OCI-LY7 (cell line): ENCODE data around the gene SNX10. TPM values are rescaled to one million over a fixed set of nuclear protein-coding genes. Genes with fewer than 3 reads are reported as not detected.

Source experiments
- BruUV-seq: library from RNA; stranded (reverse); fragments of 400-500 nt; replicated peaks from 2 replicates; lab custom pipeline; 2021; lab: Mats Ljungman, UMichigan
- CTCF ChIA-PET: fragments of 300-600 bp; sonication (Branson Sonifier 250); formaldehyde crosslinking; loops from one replicate; lab custom pipeline; 2022; ENCODE audit warnings: antibody characterized with exemption; ENCODE audit not compliant: unreplicated experiment; lab: Charles Lee
- POLR2A ChIA-PET: fragments of 300-600 bp; sonication (Branson Sonifier 250); formaldehyde crosslinking; loops from one replicate; lab custom pipeline; 2022; ENCODE audit warnings: antibody characterized with exemption; lab: Charles Lee
- DNase-seq: peaks from one replicate; pipeline ENCODE4 v3.0.0-alpha.2; 2015; ENCODE audit warnings: low spot score
- H2AFZ ChIP-seq: fragments of 200-600 bp; sonication (generic), shearing (Covaris generic); 2 replicates; pipeline ENCODE4 v1.6.1; 2014; ENCODE audit warnings: mild to moderate bottlenecking, antibody characterized with exemption, low read length, moderate library complexity
- H3K27ac ChIP-seq: fragments of 200-600 bp; sonication (generic); 2 replicates; pipeline ENCODE4 v1.5.1; 2014; ENCODE audit warnings: mixed run types, low read depth, mild to moderate bottlenecking, moderate library complexity, low read length, inconsistent platforms; ENCODE audit not compliant: poor library complexity, severe bottlenecking
- H3K36me3 ChIP-seq: fragments of 200-600 bp; sonication (generic); 2 replicates; pipeline ENCODE4 v1.6.1; 2014; ENCODE audit warnings: mild to moderate bottlenecking, antibody characterized with exemption, low read length, moderate library complexity, mixed read lengths; ENCODE audit not compliant: insufficient read depth
- H3K4me1 ChIP-seq: fragments of 200-600 bp; sonication (generic); 2 replicates; pipeline ENCODE4 v1.5.1; 2014; ENCODE audit warnings: mild to moderate bottlenecking, low read length; ENCODE audit not compliant: insufficient read depth, poor library complexity, severe bottlenecking
- H3K4me2 ChIP-seq: fragments of 200-600 bp; sonication (generic); 2 replicates; pipeline ENCODE4 v1.6.1; 2014; ENCODE audit warnings: mild to moderate bottlenecking, low read length
- H3K4me3 ChIP-seq: fragments of 200-600 bp; sonication (generic); 2 replicates; pipeline ENCODE4 v1.5.1; 2014; ENCODE audit warnings: mild to moderate bottlenecking, low read depth, low read length; ENCODE audit not compliant: poor library complexity, severe bottlenecking
- H3K79me2 ChIP-seq: fragments of 200-600 bp; sonication (generic); 2 replicates; pipeline ENCODE4 v1.6.1; 2016; ENCODE audit warnings: low read depth, mild to moderate bottlenecking, low read length, moderate library complexity, mixed read lengths; ENCODE audit not compliant: insufficient read depth
- H3K9me2 ChIP-seq: fragments of 200-600 bp; sonication (generic); 2 replicates; pipeline ENCODE4 v1.6.1; 2016; ENCODE audit warnings: mild to moderate bottlenecking, low read length, mixed read lengths; ENCODE audit not compliant: insufficient read depth
- H3K9me3 ChIP-seq: fragments of 200-600 bp; sonication (generic); 2 replicates; pipeline ENCODE4 v1.6.1; 2014; ENCODE audit warnings: mild to moderate bottlenecking, mixed run types, low read length, mixed read lengths
- H4K20me1 ChIP-seq: fragments of 200-600 bp; sonication (generic); 2 replicates; pipeline ENCODE4 v1.6.1; 2014; ENCODE audit warnings: mild to moderate bottlenecking, antibody characterized with exemption, low read length, moderate library complexity, mixed read lengths; ENCODE audit not compliant: insufficient read depth
- EZH2phosphoT487 ChIP-seq: fragments of 200-600 bp; sonication (generic); IDR thresholded peaks from 2 replicates; pipeline ENCODE4 v1.6.1; 2018; ENCODE audit warnings: low read depth, borderline replicate concordance, mild to moderate bottlenecking, mixed run types, antibody characterized with exemption, low read length, moderate library complexity, mixed read lengths
- intact Hi-C: fragments of 100-400 bp; cut with micrococcal nuclease; formaldehyde crosslinking; loops from one replicate; pipeline ENCODE4 v1.10.0; 2022; ENCODE audit not compliant: unreplicated experiment
- total RNA-seq, 2 experiments: library from RNA; depleted of rRNA in 1 of 2; stranded (reverse); fragments of >200 nt in 1 of 2; shearing (Covaris generic) in 1 of 2; gene quantifications; 2 replicates each; pipeline ENCODE4 v1.2.3, GENCODE V29; 2014 to 2022
- TF ChIP-seq, protein P1 (sequence below): fragments of 200-600 bp; sonication (generic); conservative IDR thresholded peaks from 2 replicates; pipeline ENCODE4 v1.5.1; 2014; ENCODE audit warnings: mild to moderate bottlenecking, antibody characterized with exemption, low read length, moderate library complexity, mixed read lengths

The SNX10 gene
- total RNA-seq, 2 experiments from 2014 or later, result 14.3 to 32.9 TPM

DNA sequence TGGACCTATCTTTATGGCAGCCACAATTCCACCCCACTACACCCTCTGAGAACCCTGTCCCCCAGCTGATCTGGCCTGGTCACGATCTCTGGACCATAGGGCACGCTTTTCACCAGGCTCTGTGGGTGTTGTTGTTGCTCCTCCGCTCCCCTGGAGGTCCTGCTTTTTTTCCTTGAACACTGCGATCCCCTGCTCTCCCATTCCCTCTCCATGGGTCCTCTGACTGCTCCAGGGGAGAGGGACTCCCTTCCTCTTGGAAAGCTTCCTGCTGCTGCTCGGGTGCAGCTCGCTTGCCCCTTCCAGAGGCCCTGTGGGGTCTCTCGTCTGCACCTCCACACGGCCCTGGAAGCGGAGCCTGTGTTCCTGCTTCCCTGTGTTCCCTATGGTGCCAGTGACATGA, 53.5 kb downstream of the SNX10 start:
- H3K9me2 ChIP-seq, result no peaks in the 10 kb centered on the region
- no TSS peak for BruUV-seq
- intact Hi-C loops, result no loop called here
- POLR2A ChIA-PET, result no interaction called here
- H3K9me3 ChIP-seq, result no peaks in the 10 kb centered on the region
- no peak overlapping the region for H3K27ac ChIP-seq
- H3K4me2 ChIP-seq, result no peak overlapping the region
- no peak for DNase-seq
- peaks cover 69% of the 10 kb centered on the region for H3K36me3 ChIP-seq
- H3K4me3 ChIP-seq, result no peak overlapping the region
- TF ChIP-seq, protein P1, sequence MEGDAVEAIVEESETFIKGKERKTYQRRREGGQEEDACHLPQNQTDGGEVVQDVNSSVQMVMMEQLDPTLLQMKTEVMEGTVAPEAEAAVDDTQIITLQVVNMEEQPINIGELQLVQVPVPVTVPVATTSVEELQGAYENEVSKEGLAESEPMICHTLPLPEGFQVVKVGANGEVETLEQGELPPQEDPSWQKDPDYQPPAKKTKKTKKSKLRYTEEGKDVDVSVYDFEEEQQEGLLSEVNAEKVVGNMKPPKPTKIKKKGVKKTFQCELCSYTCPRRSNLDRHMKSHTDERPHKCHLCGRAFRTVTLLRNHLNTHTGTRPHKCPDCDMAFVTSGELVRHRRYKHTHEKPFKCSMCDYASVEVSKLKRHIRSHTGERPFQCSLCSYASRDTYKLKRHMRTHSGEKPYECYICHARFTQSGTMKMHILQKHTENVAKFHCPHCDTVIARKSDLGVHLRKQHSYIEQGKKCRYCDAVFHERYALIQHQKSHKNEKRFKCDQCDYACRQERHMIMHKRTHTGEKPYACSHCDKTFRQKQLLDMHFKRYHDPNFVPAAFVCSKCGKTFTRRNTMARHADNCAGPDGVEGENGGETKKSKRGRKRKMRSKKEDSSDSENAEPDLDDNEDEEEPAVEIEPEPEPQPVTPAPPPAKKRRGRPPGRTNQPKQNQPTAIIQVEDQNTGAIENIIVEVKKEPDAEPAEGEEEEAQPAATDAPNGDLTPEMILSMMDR, result no peak
- no peak for TF ChIP-seq EZH2phosphoT487
- peaks cover 2% of the 10 kb centered on the region for H3K4me1 ChIP-seq
- peaks cover 6% of the 10 kb centered on the region; the same call in 1 of the 2 replicates for H3K79me2 ChIP-seq
- H2AFZ ChIP-seq, result no peak overlapping the region
- CTCF ChIA-PET, result no interaction called here
- no peaks in the 10 kb centered on the region for H4K20me1 ChIP-seq

DNA sequence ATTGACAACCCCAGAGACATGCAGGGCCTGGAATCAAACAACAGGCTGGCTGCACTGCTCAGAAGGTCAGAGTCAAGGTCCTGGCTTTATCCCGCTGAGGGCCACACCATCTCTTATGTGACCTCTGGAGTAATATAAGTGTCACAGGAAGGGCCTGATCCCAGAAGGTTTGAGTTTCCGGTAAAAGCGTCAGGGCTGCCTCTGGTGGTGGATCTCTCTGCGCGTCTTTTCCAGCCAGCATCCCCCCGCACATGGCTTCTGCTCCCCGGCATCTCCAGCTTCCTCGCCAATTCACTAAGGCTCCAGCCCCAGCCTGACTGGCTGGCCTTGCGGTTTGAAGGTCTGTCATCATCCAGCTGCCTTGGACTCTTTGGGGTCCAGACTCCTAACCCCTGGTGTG, 54.2 kb downstream of the SNX10 start:
- intact Hi-C loops, result no loop called here
- Histone ChIP-seq H3K4me1 (peaks cover 2% of the 10 kb centered on the region), H3K27ac (no peak overlapping the region), H2AFZ (no peak overlapping the region), H3K36me3 (peaks cover 65% of the 10 kb centered on the region), H4K20me1 (no peaks in the 10 kb centered on the region), H3K9me2 (no peaks in the 10 kb centered on the region), H3K9me3 (no peaks in the 10 kb centered on the region), H3K79me2 (no peaks in the 10 kb centered on the region; the same call in 1 of the 2 replicates), H3K4me2 (no peak overlapping the region), H3K4me3 (no peak overlapping the region)
- ChIA-PET POLR2A (no interaction called here), CTCF (no interaction called here)
- no peak for TF ChIP-seq EZH2phosphoT487
- TF ChIP-seq, protein P1, result no peak
- DNase-seq, result no peak
- BruUV-seq, result no TSS peak

DNA sequence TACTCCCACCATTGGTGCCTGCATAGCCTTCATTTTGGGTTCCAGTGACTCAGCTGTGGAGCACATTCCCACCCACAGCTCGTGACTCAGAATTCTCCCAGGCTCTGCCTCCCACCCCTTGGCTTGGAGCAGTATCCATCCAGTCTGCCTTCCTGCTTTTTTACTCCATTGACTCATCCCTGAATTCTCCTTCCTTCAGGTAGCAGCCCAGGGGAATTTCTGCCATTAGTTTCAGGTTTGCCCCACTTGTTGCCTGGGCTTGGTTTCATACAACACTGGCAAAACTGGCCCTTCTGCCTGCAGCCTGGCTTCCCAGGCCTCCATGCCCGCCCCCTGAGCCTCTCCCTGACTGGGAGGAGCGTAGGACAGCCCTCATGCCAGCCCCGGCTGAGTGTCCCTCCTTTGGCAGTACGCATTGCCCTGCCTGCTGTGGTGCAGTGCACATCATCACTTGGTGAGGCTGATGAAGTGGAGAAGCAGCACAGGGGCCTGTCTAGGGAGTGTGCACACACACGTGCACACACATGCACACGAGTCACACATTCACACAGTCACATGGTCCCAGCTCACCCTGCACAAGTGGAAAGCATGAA, 55.0 kb downstream of the SNX10 start:
- peaks cover 64% of the 10 kb centered on the region for H3K36me3 ChIP-seq
- no peak overlapping the region for H3K4me3 ChIP-seq
- BruUV-seq, result no TSS peak
- H3K27ac ChIP-seq, result no peak overlapping the region
- H3K79me2 ChIP-seq, result no peaks in the 10 kb centered on the region
- no peaks in the 10 kb centered on the region for H3K9me2 ChIP-seq
- no peaks in the 10 kb centered on the region for H4K20me1 ChIP-seq
- H3K4me1 ChIP-seq, result peaks cover 2% of the 10 kb centered on the region
- TF ChIP-seq EZH2phosphoT487, result no peak
- TF ChIP-seq, protein P1, result no peak
- CTCF ChIA-PET, result no interaction called here
- POLR2A ChIA-PET, result interaction anchor here (1.1 kb wide), 1 partner anchor 7 kb away, joined by 3 read pairs; no protein-coding TSS in a partner anchor
- intact Hi-C loops, result no loop called here
- H3K9me3 ChIP-seq, result no peaks in the 10 kb centered on the region
- H2AFZ ChIP-seq, result no peak overlapping the region
- no peak for DNase-seq
- H3K4me2 ChIP-seq, result no peak overlapping the region
